GM18502 (cell line): Measurements from ENCODE around the gene PDZD8.
"Not testable (repeated sequence)": the region's sequence is repeated elsewhere in the genome, so short reads cannot be mapped to it uniquely, and the experiment has no call there.

Experiments
- ATAC-seq: cut with Tn5 transposase; IDR thresholded peaks from one replicate; pipeline ENCODE4 v1.9.1; 2021; ENCODE audit warnings: mild to moderate bottlenecking; ENCODE audit not compliant: unreplicated experiment, poor library complexity

Gene PDZD8

GRCh38 chr10:117239051-117239450 is 136.2 kb downstream of the PDZD8 start:
- no peak for ATAC-seq

DNA sequence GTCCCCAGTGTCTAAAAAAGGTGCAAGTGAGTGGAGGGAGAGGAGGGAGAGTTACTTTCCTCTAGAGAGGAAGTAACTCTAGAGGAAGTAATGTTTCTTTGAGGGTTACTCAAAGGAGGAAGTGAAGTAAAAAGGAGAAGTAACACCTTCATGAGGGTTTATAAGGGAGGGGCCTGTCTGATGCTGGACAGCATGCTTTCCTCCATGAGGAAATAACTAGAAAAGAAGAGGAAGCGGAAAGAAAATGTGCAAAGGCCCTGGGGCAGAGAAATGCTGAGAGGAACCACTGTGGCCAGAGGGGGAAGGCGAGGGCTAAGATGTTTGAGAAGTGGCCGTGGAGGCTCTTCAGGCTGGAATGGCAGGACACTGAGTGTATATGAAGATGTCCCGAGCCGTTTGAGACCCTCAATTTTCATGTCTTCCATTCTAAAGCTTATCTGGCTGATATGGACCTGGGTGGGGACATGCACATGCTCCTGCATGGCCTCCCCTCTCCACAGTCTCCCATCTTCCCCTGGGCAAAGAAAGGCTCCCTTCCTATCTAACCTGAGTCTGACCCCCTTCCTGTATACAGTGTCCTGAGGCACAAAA is 137.7 kb downstream of the PDZD8 start:
- ATAC-seq, result no peak

GRCh38 chr10:117230107-117230506 is 145.1 kb downstream of the PDZD8 start:
- not testable (repeated sequence) for ATAC-seq

DNA sequence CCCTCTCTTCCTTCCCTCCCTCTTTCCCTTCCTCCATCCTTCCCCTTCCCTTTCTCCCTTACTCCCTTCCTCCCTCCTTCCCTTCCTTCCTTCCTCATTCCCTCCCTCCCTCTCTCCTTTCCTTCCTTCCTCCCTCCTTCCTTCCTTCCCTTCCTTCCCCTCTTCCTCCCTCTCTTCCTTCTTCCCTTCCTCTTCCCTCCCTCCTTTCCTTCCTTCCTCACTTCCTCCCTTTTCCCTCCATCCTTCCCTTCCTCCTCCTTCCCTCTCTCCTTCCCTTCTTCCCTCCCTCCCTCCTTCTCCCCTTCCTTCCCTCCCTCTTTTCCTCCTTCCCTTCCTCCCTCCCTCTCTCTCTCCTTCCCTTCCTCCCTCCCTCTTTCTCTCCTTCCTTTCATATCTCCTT is 147.0 kb downstream of the PDZD8 start:
- ATAC-seq, result no peak
